A549 (cell line): ENCODE measurements around the gene CFD.

ENCODE experiments used
- CBX8 ChIP-seq: fragments of 200-600 bp; sonication (generic); IDR thresholded peaks from 2 replicates; pipeline ENCODE4 v1.6.1; 2016
- CHD2 ChIP-seq: fragments of 150-350 bp; IDR thresholded peaks from 2 replicates; pipeline ENCODE4 v1.6.1; 2014; ENCODE audit warnings: low read length; ENCODE audit not compliant: partially characterized antibody
- MYC ChIP-seq: IDR thresholded peaks from 2 replicates; pipeline ENCODE4 v1.6.1; 2012; ENCODE audit warnings: mild to moderate bottlenecking, inconsistent platforms, low read length, improper control_type of control experiment, borderline replicate concordance
- POLR2A ChIP-seq: IDR thresholded peaks from 2 replicates; pipeline ENCODE4 v1.6.1; 2012; ENCODE audit warnings: mild to moderate bottlenecking, low read length
- TF ChIP-seq, protein P1 (sequence below): IDR thresholded peaks from 2 replicates; pipeline ENCODE4 v1.6.1; 2012
- TF ChIP-seq, protein P2 (sequence below): fragments of >200 bp; sonication (Bioruptor Twin); formaldehyde crosslinking; IDR thresholded peaks from 3 replicates; pipeline ENCODE4 v1.5.1; 2016
- TF ChIP-seq, protein P3 (sequence below): fragments of 250-450 bp; sonication (Bioruptor Pico); IDR thresholded peaks from 2 replicates; pipeline ENCODE4 v1.5.0; 2021; ENCODE audit warnings: mild to moderate bottlenecking, moderate library complexity, borderline replicate concordance
- TF ChIP-seq, protein P4 (sequence below): fragments of 200-600 bp; sonication (generic); IDR thresholded peaks from 2 replicates; pipeline ENCODE4 v1.6.1; 2016; ENCODE audit warnings: antibody characterized with exemption, mild to moderate bottlenecking, moderate library complexity

DNA sequence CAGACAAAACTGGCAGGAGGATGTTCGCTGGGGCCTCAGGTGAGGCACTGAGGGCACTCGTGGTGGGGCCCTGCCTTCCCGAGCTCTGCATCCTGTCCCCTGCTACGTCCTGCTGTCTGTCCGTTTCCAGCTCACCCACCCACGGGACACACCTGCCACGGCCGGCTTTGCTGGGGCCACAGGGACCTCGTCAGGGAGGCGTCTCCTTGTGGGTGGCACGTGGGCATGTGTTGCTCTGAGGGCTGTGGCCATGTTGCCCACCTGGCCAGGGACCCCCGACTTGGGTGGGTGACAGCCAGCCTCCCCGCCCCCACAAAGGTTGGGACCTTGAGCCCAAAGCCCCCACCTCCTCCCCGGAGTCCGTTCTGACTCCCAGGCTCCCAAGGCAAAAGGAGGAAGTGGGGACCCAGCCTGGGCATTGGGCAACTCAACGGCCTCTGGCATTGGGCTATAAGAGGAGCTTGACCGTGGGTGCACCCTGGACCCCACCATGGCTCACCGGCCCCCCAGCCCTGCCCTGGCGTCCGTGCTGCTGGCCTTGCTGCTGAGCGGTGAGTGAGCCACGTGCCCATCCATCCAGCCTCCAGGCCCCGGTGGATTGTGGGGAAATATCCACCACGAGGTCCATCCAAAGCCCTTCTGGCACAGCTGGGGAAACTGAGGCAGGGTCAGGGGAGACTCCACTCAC, 18.8 kb upstream of the CFD start, which contains the start of gene PRTN3:
- TF ChIP-seq, protein P1, sequence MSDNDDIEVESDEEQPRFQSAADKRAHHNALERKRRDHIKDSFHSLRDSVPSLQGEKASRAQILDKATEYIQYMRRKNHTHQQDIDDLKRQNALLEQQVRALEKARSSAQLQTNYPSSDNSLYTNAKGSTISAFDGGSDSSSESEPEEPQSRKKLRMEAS, result no peak
- TF ChIP-seq, protein P2, sequence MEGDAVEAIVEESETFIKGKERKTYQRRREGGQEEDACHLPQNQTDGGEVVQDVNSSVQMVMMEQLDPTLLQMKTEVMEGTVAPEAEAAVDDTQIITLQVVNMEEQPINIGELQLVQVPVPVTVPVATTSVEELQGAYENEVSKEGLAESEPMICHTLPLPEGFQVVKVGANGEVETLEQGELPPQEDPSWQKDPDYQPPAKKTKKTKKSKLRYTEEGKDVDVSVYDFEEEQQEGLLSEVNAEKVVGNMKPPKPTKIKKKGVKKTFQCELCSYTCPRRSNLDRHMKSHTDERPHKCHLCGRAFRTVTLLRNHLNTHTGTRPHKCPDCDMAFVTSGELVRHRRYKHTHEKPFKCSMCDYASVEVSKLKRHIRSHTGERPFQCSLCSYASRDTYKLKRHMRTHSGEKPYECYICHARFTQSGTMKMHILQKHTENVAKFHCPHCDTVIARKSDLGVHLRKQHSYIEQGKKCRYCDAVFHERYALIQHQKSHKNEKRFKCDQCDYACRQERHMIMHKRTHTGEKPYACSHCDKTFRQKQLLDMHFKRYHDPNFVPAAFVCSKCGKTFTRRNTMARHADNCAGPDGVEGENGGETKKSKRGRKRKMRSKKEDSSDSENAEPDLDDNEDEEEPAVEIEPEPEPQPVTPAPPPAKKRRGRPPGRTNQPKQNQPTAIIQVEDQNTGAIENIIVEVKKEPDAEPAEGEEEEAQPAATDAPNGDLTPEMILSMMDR, result no peak
- TF ChIP-seq CHD2 (no peak), MYC (no peak), POLR2A (no peak), CBX8 (no peak)
- TF ChIP-seq, protein P3, sequence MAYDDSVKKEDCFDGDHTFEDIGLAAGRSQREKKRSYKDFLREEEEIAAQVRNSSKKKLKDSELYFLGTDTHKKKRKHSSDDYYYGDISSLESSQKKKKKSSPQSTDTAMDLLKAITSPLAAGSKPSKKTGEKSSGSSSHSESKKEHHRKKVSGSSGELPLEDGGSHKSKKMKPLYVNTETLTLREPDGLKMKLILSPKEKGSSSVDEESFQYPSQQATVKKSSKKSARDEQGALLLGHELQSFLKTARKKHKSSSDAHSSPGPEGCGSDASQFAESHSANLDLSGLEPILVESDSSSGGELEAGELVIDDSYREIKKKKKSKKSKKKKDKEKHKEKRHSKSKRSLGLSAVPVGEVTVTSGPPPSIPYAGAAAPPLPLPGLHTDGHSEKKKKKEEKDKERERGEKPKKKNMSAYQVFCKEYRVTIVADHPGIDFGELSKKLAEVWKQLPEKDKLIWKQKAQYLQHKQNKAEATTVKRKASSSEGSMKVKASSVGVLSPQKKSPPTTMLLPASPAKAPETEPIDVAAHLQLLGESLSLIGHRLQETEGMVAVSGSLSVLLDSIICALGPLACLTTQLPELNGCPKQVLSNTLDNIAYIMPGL (CRISPR knock-in tag), result no peak
- TF ChIP-seq, protein P4, sequence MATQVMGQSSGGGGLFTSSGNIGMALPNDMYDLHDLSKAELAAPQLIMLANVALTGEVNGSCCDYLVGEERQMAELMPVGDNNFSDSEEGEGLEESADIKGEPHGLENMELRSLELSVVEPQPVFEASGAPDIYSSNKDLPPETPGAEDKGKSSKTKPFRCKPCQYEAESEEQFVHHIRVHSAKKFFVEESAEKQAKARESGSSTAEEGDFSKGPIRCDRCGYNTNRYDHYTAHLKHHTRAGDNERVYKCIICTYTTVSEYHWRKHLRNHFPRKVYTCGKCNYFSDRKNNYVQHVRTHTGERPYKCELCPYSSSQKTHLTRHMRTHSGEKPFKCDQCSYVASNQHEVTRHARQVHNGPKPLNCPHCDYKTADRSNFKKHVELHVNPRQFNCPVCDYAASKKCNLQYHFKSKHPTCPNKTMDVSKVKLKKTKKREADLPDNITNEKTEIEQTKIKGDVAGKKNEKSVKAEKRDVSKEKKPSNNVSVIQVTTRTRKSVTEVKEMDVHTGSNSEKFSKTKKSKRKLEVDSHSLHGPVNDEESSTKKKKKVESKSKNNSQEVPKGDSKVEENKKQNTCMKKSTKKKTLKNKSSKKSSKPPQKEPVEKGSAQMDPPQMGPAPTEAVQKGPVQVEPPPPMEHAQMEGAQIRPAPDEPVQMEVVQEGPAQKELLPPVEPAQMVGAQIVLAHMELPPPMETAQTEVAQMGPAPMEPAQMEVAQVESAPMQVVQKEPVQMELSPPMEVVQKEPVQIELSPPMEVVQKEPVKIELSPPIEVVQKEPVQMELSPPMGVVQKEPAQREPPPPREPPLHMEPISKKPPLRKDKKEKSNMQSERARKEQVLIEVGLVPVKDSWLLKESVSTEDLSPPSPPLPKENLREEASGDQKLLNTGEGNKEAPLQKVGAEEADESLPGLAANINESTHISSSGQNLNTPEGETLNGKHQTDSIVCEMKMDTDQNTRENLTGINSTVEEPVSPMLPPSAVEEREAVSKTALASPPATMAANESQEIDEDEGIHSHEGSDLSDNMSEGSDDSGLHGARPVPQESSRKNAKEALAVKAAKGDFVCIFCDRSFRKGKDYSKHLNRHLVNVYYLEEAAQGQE, result no peak
